BJ (cell line): ENCODE measurements around the gene TNFRSF6B. TPM values are rescaled to one million over a fixed set of nuclear protein-coding genes. Genes with fewer than 3 reads are reported as not detected.

Source experiments
- CTCF ChIA-PET: fragments of 350-600 bp; formaldehyde crosslinking; extraction: SDS; loops from one replicate; lab custom pipeline; 2021; ENCODE audit warnings: antibody characterized with exemption, inconsistent platforms; lab: Yijun Ruan, JAX
- POLR2A ChIA-PET: fragments of 300-600 bp; sonication (Branson Sonifier 250); formaldehyde crosslinking; extraction: SDS; loops from one replicate; lab custom pipeline; 2021; ENCODE audit warnings: antibody characterized with exemption; lab: Charles Lee
- DNase-seq: peaks from one replicate; pipeline ENCODE4 v3.0.0-alpha.2; 2011; ENCODE audit warnings: low read depth
- H3K27me3 ChIP-seq: 2 replicates; pipeline ENCODE4 v1.6.0; 2011; ENCODE audit warnings: low read length; ENCODE audit not compliant: control insufficient read depth, insufficient read depth
- H3K36me3 ChIP-seq: 2 replicates; pipeline ENCODE4 v1.5.1; 2011; ENCODE audit warnings: low read length; ENCODE audit not compliant: control insufficient read depth, insufficient read depth
- H3K4me3 ChIP-seq: 2 replicates; pipeline ENCODE4 v1.5.1; 2011; ENCODE audit warnings: low read depth, mild to moderate bottlenecking, control low read depth, low read length
- polyA plus RNA-seq: library from polyadenylated mRNA; depleted of rRNA; stranded (reverse); fragments of >200 nt; gene quantifications from 2 replicates; pipeline ENCODE4 v1.2.3, GENCODE V29; 2011
- TF ChIP-seq, protein P1 (sequence below): IDR thresholded peaks from 2 replicates; pipeline ENCODE4 v1.5.1; 2011; ENCODE audit warnings: low read depth, mild to moderate bottlenecking, control low read depth, inconsistent platforms, low read length, moderate library complexity; ENCODE audit not compliant: insufficient read depth

The TNFRSF6B gene
- polyA plus RNA-seq, 1 experiment: 3.2 TPM

DNA sequence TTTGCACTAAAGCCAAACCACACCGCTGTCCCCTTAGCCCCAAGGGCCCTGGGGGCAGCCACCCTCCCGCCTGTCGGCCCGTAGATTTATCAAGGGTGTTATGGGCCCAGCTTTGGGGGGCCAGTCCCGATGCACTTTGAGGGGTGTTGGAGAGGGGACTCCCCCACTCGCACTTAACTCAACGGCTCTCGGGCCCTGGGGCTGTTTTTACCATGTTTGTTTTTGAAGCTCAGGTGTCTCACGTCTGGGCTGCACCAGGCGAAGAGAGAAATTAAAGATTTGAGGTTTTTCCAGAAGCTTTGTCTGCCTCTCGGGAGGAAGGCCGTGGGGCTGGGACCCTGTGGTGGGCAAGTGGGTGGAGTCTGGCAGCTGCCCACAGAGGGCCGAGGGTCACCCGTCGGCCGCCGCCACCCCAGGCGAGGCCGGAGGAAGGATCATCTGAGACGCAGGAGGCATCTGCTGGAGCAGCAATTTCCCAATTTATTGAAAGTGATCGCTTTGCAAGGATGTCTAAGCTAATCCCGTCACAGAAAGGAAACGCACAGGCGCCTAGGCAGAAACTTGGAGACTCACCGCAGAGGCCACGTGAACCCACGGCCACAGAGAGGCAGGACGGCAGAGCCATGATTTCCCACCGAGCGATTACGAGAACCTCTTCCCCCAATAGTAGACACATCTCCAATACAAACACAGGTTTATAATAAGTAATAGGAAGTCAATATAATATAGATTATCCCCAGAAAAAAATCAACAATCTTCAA is 46.9 kb downstream of the TNFRSF6B start:
- CTCF ChIA-PET: interaction anchor here (1.0 to 1.1 kb wide), 2 partner anchors 43 to 206 kb away, joined by 3 read pairs; no protein-coding TSS in a partner anchor
- H3K27me3 ChIP-seq: no peaks in the 10 kb centered on the region
- TF ChIP-seq, protein P1, sequence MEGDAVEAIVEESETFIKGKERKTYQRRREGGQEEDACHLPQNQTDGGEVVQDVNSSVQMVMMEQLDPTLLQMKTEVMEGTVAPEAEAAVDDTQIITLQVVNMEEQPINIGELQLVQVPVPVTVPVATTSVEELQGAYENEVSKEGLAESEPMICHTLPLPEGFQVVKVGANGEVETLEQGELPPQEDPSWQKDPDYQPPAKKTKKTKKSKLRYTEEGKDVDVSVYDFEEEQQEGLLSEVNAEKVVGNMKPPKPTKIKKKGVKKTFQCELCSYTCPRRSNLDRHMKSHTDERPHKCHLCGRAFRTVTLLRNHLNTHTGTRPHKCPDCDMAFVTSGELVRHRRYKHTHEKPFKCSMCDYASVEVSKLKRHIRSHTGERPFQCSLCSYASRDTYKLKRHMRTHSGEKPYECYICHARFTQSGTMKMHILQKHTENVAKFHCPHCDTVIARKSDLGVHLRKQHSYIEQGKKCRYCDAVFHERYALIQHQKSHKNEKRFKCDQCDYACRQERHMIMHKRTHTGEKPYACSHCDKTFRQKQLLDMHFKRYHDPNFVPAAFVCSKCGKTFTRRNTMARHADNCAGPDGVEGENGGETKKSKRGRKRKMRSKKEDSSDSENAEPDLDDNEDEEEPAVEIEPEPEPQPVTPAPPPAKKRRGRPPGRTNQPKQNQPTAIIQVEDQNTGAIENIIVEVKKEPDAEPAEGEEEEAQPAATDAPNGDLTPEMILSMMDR: no peak
- no peak overlapping the region for H3K4me3 ChIP-seq
- no peak for DNase-seq
- POLR2A ChIA-PET: interaction anchor here (0.7 kb wide), 1 partner anchor 86 kb away, joined by 4 read pairs; no protein-coding TSS in a partner anchor
- H3K36me3 ChIP-seq: peaks cover 11% of the 10 kb centered on the region

DNA sequence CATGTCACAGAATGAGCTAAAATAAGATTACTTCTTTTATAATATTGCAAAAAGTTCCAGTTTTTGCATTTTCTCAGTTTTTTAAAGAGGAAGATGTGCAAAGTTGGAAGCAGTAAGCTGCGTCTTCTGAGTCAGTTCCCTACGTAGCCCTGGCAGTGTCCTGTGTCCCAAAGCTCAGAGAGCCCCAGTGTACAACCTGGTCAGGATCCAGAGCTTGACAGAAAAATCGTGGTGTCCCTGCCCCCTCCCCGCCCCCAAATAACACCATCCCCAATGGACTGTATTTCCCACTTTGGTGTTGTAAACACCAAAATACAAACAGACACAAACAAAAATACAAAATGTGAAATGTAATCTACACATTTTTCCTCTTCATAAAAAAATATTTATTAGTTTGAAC is 47.7 kb downstream of the TNFRSF6B start:
- POLR2A ChIA-PET: interaction anchor here (0.7 kb wide), 1 partner anchor 85 kb away, joined by 4 read pairs; no protein-coding TSS in a partner anchor
- TF ChIP-seq, protein P1: no peak
- no peak overlapping the region for H3K4me3 ChIP-seq
- DNase-seq: no peak
- H3K27me3 ChIP-seq: no peaks in the 10 kb centered on the region
- H3K36me3 ChIP-seq: peaks cover 11% of the 10 kb centered on the region
- CTCF ChIA-PET: no interaction called here

DNA sequence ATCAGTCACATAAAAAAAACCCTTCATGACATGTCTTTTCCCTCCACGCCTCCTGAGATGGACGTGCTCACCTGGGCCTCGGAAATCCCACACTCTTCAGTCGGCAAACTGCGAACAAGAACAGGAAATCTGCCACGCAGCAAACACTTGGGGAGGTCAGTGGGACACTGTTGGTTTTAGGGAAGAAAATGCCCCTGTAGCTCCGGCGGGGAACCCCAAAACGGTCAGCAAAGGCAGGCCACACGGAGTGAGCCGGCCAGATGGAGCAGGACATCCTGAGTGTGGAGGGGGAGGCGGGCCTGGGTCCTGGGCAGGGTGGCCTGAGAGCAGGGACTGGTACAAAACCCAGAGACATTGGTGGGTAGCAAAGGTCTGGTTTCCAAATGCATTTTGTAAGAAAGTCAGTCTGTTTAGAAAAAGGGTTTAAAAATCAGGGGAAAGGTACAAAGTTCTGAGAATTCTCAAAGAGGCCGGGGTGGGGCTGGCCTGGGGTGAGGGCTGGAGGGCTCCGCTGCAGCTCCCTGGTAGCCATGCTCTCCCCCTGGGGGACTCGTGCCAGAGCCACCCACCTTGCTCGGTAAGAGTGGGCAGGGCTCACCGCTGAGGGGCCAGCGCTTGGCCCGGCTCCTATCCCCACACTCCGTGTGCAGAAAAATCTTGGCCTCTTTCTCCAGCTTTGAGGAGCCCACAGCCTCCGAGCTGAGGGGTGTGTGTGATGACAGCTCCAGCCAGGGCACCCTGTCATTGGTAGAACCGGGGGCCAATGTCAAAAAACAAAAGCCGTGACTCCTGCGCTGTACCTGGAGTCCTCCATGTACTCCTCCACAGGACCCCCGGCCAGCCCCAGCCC is 48.3 kb downstream of the TNFRSF6B start:
- CTCF ChIA-PET: no interaction called here

DNA sequence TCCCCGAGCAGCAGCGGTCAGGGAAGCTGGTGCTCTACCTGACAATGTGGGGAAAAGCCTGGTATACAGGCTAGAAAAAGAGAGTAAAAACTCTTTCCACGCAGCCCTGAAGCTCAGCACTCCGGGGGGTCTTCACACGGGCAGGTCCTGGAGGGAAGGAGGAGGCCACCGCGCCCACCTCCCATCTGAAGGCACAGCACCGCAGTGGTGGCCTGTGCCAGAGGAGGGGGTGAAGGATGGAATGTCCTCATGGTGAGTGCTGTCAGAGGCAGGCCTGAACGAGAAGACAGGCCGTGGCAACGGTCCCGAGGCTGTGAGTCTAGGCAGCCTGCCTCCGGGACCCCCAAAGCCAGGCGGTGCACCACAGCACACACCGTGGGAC is 49.0 kb downstream of the TNFRSF6B start:
- TF ChIP-seq, protein P1: no peak
- Histone ChIP-seq H3K27me3 (no peaks in the 10 kb centered on the region), H3K4me3 (no peak overlapping the region), H3K36me3 (peaks cover 11% of the 10 kb centered on the region)
- DNase-seq: no peak
- ChIA-PET POLR2A (interaction anchor here (0.5 kb wide), 1 partner anchor 22 kb away, joined by 4 read pairs; no protein-coding TSS in a partner anchor), CTCF (no interaction called here)

More for the DNA sequence above, 48.3 kb downstream of the TNFRSF6B start:
- Histone ChIP-seq H3K36me3 (peaks cover 11% of the 10 kb centered on the region), H3K4me3 (no peak overlapping the region), H3K27me3 (no peaks in the 10 kb centered on the region)
- POLR2A ChIA-PET: interaction anchor here (0.5 to 0.7 kb wide), 2 partner anchors 22 to 85 kb away, joined by 4 read pairs; no protein-coding TSS in a partner anchor
- TF ChIP-seq, protein P1: no peak
- no peak for DNase-seq
